Fibroblast of pulmonary artery (primary cell): ENCODE data around the gene SMAD4.

Experiments
- DNase-seq: peaks from one replicate; pipeline ENCODE4 v3.0.0-alpha.2; 2010; ENCODE audit warnings: low read depth
- H3K4me3 ChIP-seq: replicated peaks from 2 replicates; pipeline ENCODE4 v1.5.1; 2011; ENCODE audit warnings: low read depth, mild to moderate bottlenecking, control low read depth, low read length, moderate library complexity
- CTCF ChIP-seq: IDR thresholded peaks from 2 replicates; pipeline ENCODE4 v1.5.1; 2011; ENCODE audit warnings: mild to moderate bottlenecking, control low read depth, low read length, inconsistent platforms; ENCODE audit errors: missing control alignments

Gene SMAD4

GRCh38 chr18:51049137-51049536 lies 19.1 kb downstream of the SMAD4 start:
- no peak overlapping the region for H3K4me3 ChIP-seq
- TF ChIP-seq CTCF, result no peak
- no peak for DNase-seq

GRCh38 chr18:51051105-51051712 lies 21.2 kb downstream of the SMAD4 start:
- H3K4me3 ChIP-seq, result no peak overlapping the region
- DNase-seq, result peak; percentile 72
- TF ChIP-seq CTCF, result peak; percentile 96

- H3K4me3 ChIP-seq, result no peak overlapping the region
- DNase-seq, result no peak
- TF ChIP-seq CTCF, result no peak
These were observed 23.8 kb downstream of the SMAD4 start for GRCh38 chr18:51053814-51054213.

GRCh38 chr18:51054764-51055163 lies 24.8 kb downstream of the SMAD4 start:
- no peak for DNase-seq
- TF ChIP-seq CTCF, result no peak
- no peak overlapping the region for H3K4me3 ChIP-seq

- no peak for DNase-seq
- no peak for TF ChIP-seq CTCF
- H3K4me3 ChIP-seq, result no peak overlapping the region
These were observed 30.0 kb downstream of the SMAD4 start for GRCh38 chr18:51059969-51060368.

GRCh38 chr18:51064256-51064655 lies 34.2 kb downstream of the SMAD4 start:
- H3K4me3 ChIP-seq, result no peak overlapping the region
- no peak for TF ChIP-seq CTCF

GRCh38 chr18:51066273-51066672 lies 36.3 kb downstream of the SMAD4 start:
- TF ChIP-seq CTCF, result no peak
- peak; percentile 62 for DNase-seq
- H3K4me3 ChIP-seq, result no peak overlapping the region

More at GRCh38 chr18:51064256-51064655, 34.2 kb downstream of the SMAD4 start:
- no peak for DNase-seq
